Lower leg skin (tissue), 3 donors: ENCODE data around the gene RIMS4.

Experiments
- POLR2A ChIP-seq, 2 donors: fragments of 450-650 bp; IDR thresholded peaks; one replicate each; pipeline ENCODE4 v1.6.1; 2016 to 2017; ENCODE audit warnings: antibody characterized with exemption in 2 of 2, mild to moderate bottlenecking in 1 of 2, moderate library complexity in 1 of 2
- TF ChIP-seq, protein P1 (sequence below), 3 donors: fragments of 450-650 bp; IDR thresholded peaks; one replicate each; pipeline ENCODE4 v1.5.1; 2016; ENCODE audit warnings: antibody characterized with exemption in 3 of 3, mild to moderate bottlenecking in 3 of 3, moderate library complexity in 2 of 3

DNA sequence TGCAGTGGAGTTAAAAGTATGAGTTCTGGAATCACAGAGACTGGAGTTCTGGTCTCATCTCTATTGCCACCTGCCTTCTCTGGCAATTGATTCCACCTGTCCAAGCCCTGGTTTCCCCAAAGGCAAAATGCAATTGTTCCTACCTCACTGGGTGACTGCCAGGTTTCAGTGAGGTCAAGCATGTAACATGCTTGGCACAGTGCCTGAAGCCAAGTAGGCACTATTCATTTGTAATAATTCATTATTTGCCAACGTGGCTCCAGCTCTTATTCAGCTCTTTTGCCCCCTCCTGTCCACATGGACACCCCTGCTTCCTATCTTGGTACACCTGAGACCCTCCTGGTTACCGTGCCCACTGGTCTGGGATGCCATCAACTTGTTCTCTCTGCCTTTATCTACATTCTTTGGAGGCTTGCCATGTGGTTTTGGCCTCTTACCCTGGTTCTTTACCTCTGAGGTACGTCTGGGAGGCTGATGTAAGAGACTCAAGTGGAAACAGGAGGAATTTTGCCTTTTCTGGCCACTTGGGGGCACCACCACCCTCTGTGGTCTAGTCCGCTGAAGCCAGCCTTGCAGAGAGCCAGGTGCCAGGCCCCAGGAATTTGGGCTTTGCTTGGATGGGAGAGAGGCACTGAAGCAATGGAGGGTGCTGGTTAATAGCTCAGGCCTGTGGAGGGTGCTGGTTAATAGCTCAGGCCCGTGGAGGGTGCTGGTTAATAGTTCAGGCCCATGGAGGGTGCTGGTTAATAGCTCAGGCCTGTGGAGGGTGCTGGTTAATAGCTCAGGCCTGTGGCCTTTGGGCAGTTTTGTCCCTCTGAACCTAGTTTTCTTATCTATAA, 63.0 kb downstream of the RIMS4 start:
- TF ChIP-seq POLR2A (IDR thresholded peaks at IDR 0.05), result no peak
- TF ChIP-seq, protein P1, sequence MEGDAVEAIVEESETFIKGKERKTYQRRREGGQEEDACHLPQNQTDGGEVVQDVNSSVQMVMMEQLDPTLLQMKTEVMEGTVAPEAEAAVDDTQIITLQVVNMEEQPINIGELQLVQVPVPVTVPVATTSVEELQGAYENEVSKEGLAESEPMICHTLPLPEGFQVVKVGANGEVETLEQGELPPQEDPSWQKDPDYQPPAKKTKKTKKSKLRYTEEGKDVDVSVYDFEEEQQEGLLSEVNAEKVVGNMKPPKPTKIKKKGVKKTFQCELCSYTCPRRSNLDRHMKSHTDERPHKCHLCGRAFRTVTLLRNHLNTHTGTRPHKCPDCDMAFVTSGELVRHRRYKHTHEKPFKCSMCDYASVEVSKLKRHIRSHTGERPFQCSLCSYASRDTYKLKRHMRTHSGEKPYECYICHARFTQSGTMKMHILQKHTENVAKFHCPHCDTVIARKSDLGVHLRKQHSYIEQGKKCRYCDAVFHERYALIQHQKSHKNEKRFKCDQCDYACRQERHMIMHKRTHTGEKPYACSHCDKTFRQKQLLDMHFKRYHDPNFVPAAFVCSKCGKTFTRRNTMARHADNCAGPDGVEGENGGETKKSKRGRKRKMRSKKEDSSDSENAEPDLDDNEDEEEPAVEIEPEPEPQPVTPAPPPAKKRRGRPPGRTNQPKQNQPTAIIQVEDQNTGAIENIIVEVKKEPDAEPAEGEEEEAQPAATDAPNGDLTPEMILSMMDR (IDR thresholded peaks at IDR 0.05), result peak in 1 of 3 donors; percentile 10
